HCT116 (cell line): ENCODE results near the gene GAB2. TPM values are rescaled to one million over a fixed set of nuclear protein-coding genes. Genes with fewer than 3 reads are reported as not detected.

ENCODE experiments used
- ATAC-seq: fragments of 200-7000 bp; cut with Tn5 transposase; 2 replicates; pipeline ENCODE4 v1.9.1; 2020; ENCODE audit warnings: mild to moderate bottlenecking, moderate library complexity
- BruUV-seq: library from RNA; stranded (reverse); fragments of 400-500 nt; replicated peaks from 2 replicates; lab custom pipeline; 2021; lab: Mats Ljungman, UMichigan
- CTCF ChIA-PET: fragments of 300-600 bp; sonication (Branson Sonifier 250); formaldehyde crosslinking; loops from one replicate; lab custom pipeline; 2021; ENCODE audit warnings: antibody characterized with exemption; lab: Charles Lee
- POLR2A ChIA-PET: fragments of 300-600, 350-600 bp; sonication (Branson Sonifier 250); formaldehyde crosslinking; loops from one replicate; lab custom pipeline; 2021; ENCODE audit warnings: antibody characterized with exemption; lab: Charles Lee
- RAD21 ChIA-PET, 2 experiments: fragments of 300-600 bp; sonication (Branson Sonifier 250); formaldehyde crosslinking; loops; one replicate each; lab custom pipeline; 2023; ENCODE audit warnings: low total read pairs in 2 of 2; ENCODE audit not compliant: uncharacterized antibody in 2 of 2, unreplicated experiment in 2 of 2, low non-redundant PET in 1 of 2; lab: Charles Lee
- DNase-seq: peaks from one replicate; pipeline ENCODE4 v3.0.0-alpha.2; 2010; ENCODE audit warnings: low read depth, low spot score
- H2AFZ ChIP-seq: fragments of 200-600 bp; shearing (Covaris generic), sonication (generic); 2 replicates; pipeline ENCODE4 v1.6.1; 2017; ENCODE audit warnings: low read depth, mixed run types, mixed read lengths, antibody characterized with exemption, low read length; ENCODE audit not compliant: poor library complexity, severe bottlenecking
- H3K27ac ChIP-seq: 2 replicates; pipeline ENCODE4 v1.5.1; 2012; ENCODE audit warnings: low read depth, low read length
- H3K27me3 ChIP-seq: fragments of 200-600 bp; sonication (generic); 2 replicates; pipeline ENCODE4 v1.6.1; 2016; ENCODE audit warnings: mixed run types, low read length, mixed read lengths; ENCODE audit not compliant: insufficient read depth
- H3K36me3 ChIP-seq, 2 experiments: fragments of 200-500 bp in 1 of 2; fragments of 200-600 bp in 1 of 2; sonication (Bioruptor generic) in 1 of 2; sonication (generic) in 1 of 2; 2 replicates each; pipeline versions ENCODE4 v1.5.1 to v1.6.1; 2014 to 2016; ENCODE audit warnings: low read length in 2 of 2, inconsistent platforms in 1 of 2, mixed read lengths in 1 of 2, mixed run types in 1 of 2; ENCODE audit not compliant: insufficient read depth in 2 of 2, control insufficient read depth in 1 of 2
- H3K4me1 ChIP-seq, 2 experiments: fragments of 200-600 bp in 1 of 2; sonication (generic) in 1 of 2; 2 replicates each; pipeline versions ENCODE4 v1.5.1 to v1.6.1; 2012 to 2017; ENCODE audit warnings: low read length in 2 of 2, inconsistent platforms in 1 of 2, mild to moderate bottlenecking in 1 of 2, mixed read lengths in 1 of 2, mixed run types in 1 of 2, moderate library complexity in 1 of 2; ENCODE audit not compliant: insufficient read depth in 2 of 2, control insufficient read depth in 1 of 2
- H3K4me2 ChIP-seq: fragments of 200-600 bp; sonication (generic); 2 replicates; pipeline ENCODE4 v1.6.1; 2017; ENCODE audit warnings: mixed run types, low read length, mixed read lengths
- H3K4me3 ChIP-seq, 2 experiments: fragments of 200-600 bp in 1 of 2; sonication (generic) in 1 of 2; replicated peaks in 1 of 2; 2 replicates each; pipeline ENCODE4 v1.5.1; 2011 to 2016; ENCODE audit warnings: low read length in 2 of 2, control low read depth in 1 of 2, low read depth in 1 of 2, mild to moderate bottlenecking in 1 of 2, mixed read lengths in 1 of 2, mixed run types in 1 of 2
- H3K79me2 ChIP-seq: fragments of 200-600 bp; sonication (generic); 2 replicates; pipeline ENCODE4 v1.6.1; 2017; ENCODE audit warnings: mild to moderate bottlenecking, mixed run types, low read length, moderate library complexity, mixed read lengths; ENCODE audit not compliant: insufficient read depth
- H3K9ac ChIP-seq: fragments of 200-600 bp; sonication (generic); 2 replicates; pipeline ENCODE4 v1.6.1; 2016; ENCODE audit warnings: low read length, mixed read lengths
- H3K9me2 ChIP-seq: fragments of 200-600 bp; sonication (generic), shearing (Covaris generic); 2 replicates; pipeline ENCODE4 v1.6.1; 2017; ENCODE audit warnings: mixed run types, mild to moderate bottlenecking, moderate library complexity; ENCODE audit not compliant: insufficient read depth
- H3K9me3 ChIP-seq, 2 experiments: fragments of 200-500 bp in 1 of 2; fragments of 200-600 bp in 1 of 2; sonication (Bioruptor generic) in 1 of 2; sonication (generic) in 1 of 2; 2 replicates each; pipeline ENCODE4 v1.6.1; 2014 to 2017; ENCODE audit warnings: low read length in 2 of 2, mixed read lengths in 2 of 2, inconsistent platforms in 1 of 2, low read depth in 1 of 2, mild to moderate bottlenecking in 1 of 2, mixed run types in 1 of 2, moderate library complexity in 1 of 2; ENCODE audit not compliant: control insufficient read depth in 1 of 2, insufficient read depth in 1 of 2
- H4K20me1 ChIP-seq: fragments of 200-600 bp; sonication (generic), shearing (Covaris generic); 2 replicates; pipeline ENCODE4 v1.6.1; 2017; ENCODE audit warnings: mixed run types, mild to moderate bottlenecking, moderate library complexity; ENCODE audit not compliant: insufficient read depth
- CBX3 ChIP-seq: IDR thresholded peaks from 2 replicates; pipeline ENCODE4 v1.6.1; 2012; ENCODE audit warnings: low read depth
- CEBPB ChIP-seq: IDR thresholded peaks from 2 replicates; pipeline ENCODE4 v1.6.1; 2012; ENCODE audit warnings: low read depth
- CTCF ChIP-seq, 3 experiments: fragments of 200-600 bp in 1 of 3; sonication (generic) in 1 of 3; IDR thresholded peaks in 2 of 3; conservative IDR thresholded peaks in 1 of 3; 2 replicates each; pipeline ENCODE4 v1.5.1; 2012 to 2017; ENCODE audit warnings: low read depth in 2 of 3, low read length in 2 of 3, antibody characterized with exemption in 1 of 3, borderline replicate concordance in 1 of 3, control low read depth in 1 of 3, mild to moderate bottlenecking in 1 of 3, mixed read lengths in 1 of 3, mixed run types in 1 of 3, moderate library complexity in 1 of 3; ENCODE audit not compliant: insufficient read depth in 1 of 3
- EGR1 ChIP-seq: IDR thresholded peaks from 2 replicates; pipeline ENCODE4 v1.6.1; 2012; ENCODE audit warnings: low read depth
- EZH2 ChIP-seq: fragments of 200-600 bp; sonication (generic); IDR thresholded peaks from 2 replicates; pipeline ENCODE4 v1.6.1; 2017; ENCODE audit warnings: antibody characterized with exemption, mixed run types
- EZH2phosphoT487 ChIP-seq: fragments of 200-600 bp; IDR thresholded peaks from 2 replicates; pipeline ENCODE4 v1.6.1; 2018; ENCODE audit warnings: antibody characterized with exemption, borderline replicate concordance
- FOSL1 ChIP-seq: IDR thresholded peaks from 2 replicates; pipeline ENCODE4 v1.6.1; 2012; ENCODE audit warnings: low read depth
- JUND ChIP-seq: IDR thresholded peaks from 2 replicates; pipeline ENCODE4 v1.6.1; 2012
- MAX ChIP-seq: IDR thresholded peaks from 2 replicates; pipeline ENCODE4 v1.6.1; 2012
- POLR2A ChIP-seq: IDR thresholded peaks from 2 replicates; pipeline ENCODE4 v1.7.0; 2011; ENCODE audit warnings: borderline replicate concordance; ENCODE audit not compliant: insufficient read depth, insufficient read length; ENCODE audit errors: extremely low read depth
- POLR2AphosphoS5 ChIP-seq: IDR thresholded peaks from 2 replicates; pipeline ENCODE4 v1.6.1; 2011; ENCODE audit warnings: mild to moderate bottlenecking, low read depth, low read length, moderate library complexity
- RAD21 ChIP-seq: IDR thresholded peaks from 2 replicates; pipeline ENCODE4 v1.6.1; 2012; ENCODE audit warnings: low read depth, mild to moderate bottlenecking
- SP1 ChIP-seq: IDR thresholded peaks from 2 replicates; pipeline ENCODE4 v1.6.1; 2012; ENCODE audit warnings: low read depth
- SRF ChIP-seq: IDR thresholded peaks from 2 replicates; pipeline ENCODE4 v1.6.1; 2012; ENCODE audit warnings: low read depth
- ZFX ChIP-seq: fragments of 450-650 bp; IDR thresholded peaks from 2 replicates; pipeline ENCODE4 v1.6.1; 2017
- intact Hi-C: fragments of 100-400 bp; cut with micrococcal nuclease; formaldehyde crosslinking; loops from 2 replicates; pipeline ENCODE4 v1.10.0; 2022
- total RNA-seq: library from RNA; stranded (reverse); gene quantifications from one replicate; pipeline ENCODE4 v1.2.1, GENCODE V29; 2021; ENCODE audit not compliant: unreplicated experiment
- TF ChIP-seq, protein P1 (sequence below): IDR thresholded peaks from 2 replicates; pipeline ENCODE4 v1.6.1; 2011; ENCODE audit warnings: mild to moderate bottlenecking, low read length, moderate library complexity; ENCODE audit not compliant: insufficient replicate concordance; ENCODE audit errors: extremely low read depth

GAB2 gene
- total RNA-seq, 1 experiment from 2014 or later, result 1.9 TPM

DNA sequence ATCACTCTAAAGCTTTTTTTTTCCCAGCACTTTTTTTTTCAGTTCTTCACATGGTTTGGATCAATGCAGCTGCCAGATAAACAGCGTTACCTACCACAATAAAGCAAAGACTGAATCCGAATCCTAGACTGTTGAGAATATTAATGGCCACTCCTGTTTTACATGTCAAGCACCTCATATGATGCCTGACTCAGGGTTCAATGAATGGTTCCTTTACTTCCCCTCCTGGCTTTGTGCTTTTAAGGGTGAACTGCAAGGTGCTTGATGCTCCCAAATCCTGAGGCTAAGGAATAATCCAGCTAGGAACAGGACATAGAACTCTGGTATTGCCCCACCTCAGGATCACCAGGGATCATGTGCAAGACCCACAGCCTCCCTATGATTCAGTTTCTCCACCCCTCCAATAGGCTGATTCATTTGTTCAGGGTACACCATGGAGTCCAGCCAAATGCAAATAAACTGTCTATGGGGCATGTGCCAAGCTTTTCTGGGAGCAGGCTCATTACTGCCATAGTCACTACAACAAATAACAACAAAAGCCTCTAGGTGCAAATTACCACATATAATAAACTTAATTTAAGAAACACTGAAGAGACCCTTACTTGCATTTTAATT, 104.3 kb downstream of the GAB2 start:
- no peak for TF ChIP-seq CEBPB
- 0 out of 2 replicates have a peak, but pooled peaks have one; percentile 45 for TF ChIP-seq FOSL1
- no peak overlapping the region for H3K9ac ChIP-seq
- ChIA-PET POLR2A (no interaction called here), CTCF (no interaction called here), RAD21 (no interaction called here)
- H3K9me3 ChIP-seq, result no peaks in the 10 kb centered on the region
- ATAC-seq (no peak), DNase-seq (peak; percentile 10)
- H2AFZ ChIP-seq, result no peak overlapping the region
- BruUV-seq, result no TSS peak
- no peaks in the 10 kb centered on the region for H3K9me2 ChIP-seq
- H3K4me3 ChIP-seq, result no peak overlapping the region
- no peak overlapping the region for H3K4me2 ChIP-seq
- H3K27me3 ChIP-seq, result no peaks in the 10 kb centered on the region
- H3K36me3 ChIP-seq, result no peaks in the 10 kb centered on the region
- H3K79me2 ChIP-seq, result no peaks in the 10 kb centered on the region
- peaks cover 0 to 5% of the 10 kb centered on the region in 2 experiments; a peak in 1 of 4 replicates for H3K4me1 ChIP-seq
- no peak overlapping the region for H3K27ac ChIP-seq
- no peaks in the 10 kb centered on the region for H4K20me1 ChIP-seq
- intact Hi-C loops, result no loop called here

DNA sequence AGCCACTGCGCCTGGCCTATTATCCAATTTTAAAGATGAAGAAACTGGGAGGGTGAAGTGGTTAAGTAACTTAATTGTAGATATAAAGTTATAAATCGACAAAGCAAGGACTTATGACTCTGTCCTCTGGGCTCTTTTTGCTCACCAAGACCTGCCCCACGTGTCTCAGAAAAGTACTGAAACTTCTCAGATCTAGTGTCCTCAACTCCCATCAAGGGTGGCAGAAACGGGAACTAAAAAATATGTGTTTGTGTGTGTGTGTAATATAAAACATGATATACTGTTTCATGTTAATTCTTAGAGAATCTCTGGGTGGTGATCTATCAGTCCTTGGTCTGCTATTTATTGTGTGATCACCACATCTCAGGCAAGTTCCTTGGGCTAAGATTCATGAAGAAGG, 104.9 kb downstream of the GAB2 start:
- ChIA-PET POLR2A (no interaction called here), CTCF (no interaction called here), RAD21 (no interaction called here)
- Histone ChIP-seq H3K4me3 (no peak overlapping the region), H3K9ac (no peak overlapping the region), H4K20me1 (no peaks in the 10 kb centered on the region), H3K4me2 (no peak overlapping the region), H3K9me3 (no peaks in the 10 kb centered on the region), H3K27ac (no peak overlapping the region), H3K27me3 (no peaks in the 10 kb centered on the region), H3K9me2 (no peaks in the 10 kb centered on the region), H3K36me3 (no peaks in the 10 kb centered on the region), H3K79me2 (no peaks in the 10 kb centered on the region), H2AFZ (no peak overlapping the region), H3K4me1 (peaks cover 0 to 5% of the 10 kb centered on the region in 2 experiments; a peak in 1 of 4 replicates)
- ATAC-seq, result no peak
- no peak for DNase-seq
- intact Hi-C loops, result no loop called here
- no TSS peak for BruUV-seq
- TF ChIP-seq, protein P1, sequence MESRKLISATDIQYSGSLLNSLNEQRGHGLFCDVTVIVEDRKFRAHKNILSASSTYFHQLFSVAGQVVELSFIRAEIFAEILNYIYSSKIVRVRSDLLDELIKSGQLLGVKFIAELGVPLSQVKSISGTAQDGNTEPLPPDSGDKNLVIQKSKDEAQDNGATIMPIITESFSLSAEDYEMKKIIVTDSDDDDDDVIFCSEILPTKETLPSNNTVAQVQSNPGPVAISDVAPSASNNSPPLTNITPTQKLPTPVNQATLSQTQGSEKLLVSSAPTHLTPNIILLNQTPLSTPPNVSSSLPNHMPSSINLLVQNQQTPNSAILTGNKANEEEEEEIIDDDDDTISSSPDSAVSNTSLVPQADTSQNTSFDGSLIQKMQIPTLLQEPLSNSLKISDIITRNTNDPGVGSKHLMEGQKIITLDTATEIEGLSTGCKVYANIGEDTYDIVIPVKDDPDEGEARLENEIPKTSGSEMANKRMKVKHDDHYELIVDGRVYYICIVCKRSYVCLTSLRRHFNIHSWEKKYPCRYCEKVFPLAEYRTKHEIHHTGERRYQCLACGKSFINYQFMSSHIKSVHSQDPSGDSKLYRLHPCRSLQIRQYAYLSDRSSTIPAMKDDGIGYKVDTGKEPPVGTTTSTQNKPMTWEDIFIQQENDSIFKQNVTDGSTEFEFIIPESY, result no peak
- TF ChIP-seq EGR1 (no peak), POLR2A (no peak), CEBPB (no peak), ZFX (no peak), POLR2AphosphoS5 (no peak), CTCF (IDR thresholded peaks at IDR 0.05 in 2 of 3, conservative IDR thresholded peaks at IDR 0.05 in 1 of 3; ENCODE audit: borderline replicate concordance in 1 of 3, insufficient read depth in 1 of 3, low read depth in 2 of 3, low read length in 2 of 3) (no peak), EZH2 (no peak), CBX3 (no peak), EZH2phosphoT487 (no peak), JUND (no peak), SP1 (no peak), MAX (no peak), RAD21 (no peak), SRF (no peak)
